NOMO-1 treated with DMSO at 0.1 percent for 48 hours (cell line): ENCODE results near the gene RRP1.

Experiments
- DNase-seq: peaks from one replicate; lab custom pipeline; 2025; ENCODE audit not compliant: unreplicated experiment; lab: John Stamatoyannopoulos, UW

RRP1 gene

DNA sequence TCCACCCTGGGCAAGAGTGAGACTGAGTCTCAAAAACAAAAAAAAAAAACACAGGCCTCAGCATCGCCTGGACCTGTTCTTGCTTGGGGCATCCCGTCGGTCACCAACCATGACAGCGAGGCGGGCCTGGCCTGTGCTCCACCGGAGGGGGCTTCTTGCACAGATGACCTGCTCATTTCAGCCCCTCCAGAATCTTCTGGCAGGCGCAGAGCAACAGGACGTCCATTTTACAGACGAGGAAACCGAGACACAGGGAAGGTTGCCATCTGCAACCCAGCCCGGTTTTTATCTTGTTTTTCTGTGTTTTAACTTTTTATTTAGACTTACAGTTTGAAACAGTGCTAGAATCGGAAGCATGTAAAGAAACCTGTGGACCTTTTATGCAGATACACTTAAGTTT lies 14.2 kb upstream of the RRP1 start:
- DNase-seq, result no peak

DNA sequence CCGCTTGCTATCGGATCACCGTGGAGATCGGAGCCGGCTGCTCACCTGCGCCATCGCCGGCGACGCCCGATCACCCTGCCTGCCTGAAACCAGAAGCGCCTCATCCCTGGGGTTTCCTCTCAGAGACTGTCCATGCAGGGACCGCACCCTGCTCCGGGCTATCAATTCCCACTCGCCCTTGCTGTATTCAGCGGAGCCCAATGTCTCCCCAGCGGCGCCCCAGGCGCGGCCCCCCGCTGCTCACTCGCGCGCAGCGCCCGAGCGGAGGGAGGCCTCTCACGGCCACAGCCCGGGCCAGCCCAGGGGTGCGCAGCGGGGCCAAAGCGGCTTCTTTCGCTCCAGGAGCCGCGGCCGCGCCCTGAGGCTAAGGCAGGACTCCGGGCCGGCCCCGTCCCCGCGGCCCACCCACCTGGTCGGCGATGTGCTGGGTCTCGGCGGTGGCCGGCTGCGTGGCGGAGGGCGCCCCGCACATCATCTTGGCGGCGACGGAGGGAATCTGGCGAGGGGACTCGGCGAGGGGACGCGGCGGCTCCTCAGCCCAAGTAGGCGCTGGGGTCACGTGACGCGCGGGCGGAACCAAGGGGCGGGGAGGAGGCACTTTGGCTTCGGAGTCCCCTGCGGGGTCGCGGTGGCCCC lies 13.5 kb upstream of the RRP1 start, which contains the start of gene CSTB:
CSTB (minus strand) TSS at position 514 of the 636 bp plus-strand sequence; CDS start at position 475, 39 bp downstream.
- peak; percentile 22 for DNase-seq

DNA sequence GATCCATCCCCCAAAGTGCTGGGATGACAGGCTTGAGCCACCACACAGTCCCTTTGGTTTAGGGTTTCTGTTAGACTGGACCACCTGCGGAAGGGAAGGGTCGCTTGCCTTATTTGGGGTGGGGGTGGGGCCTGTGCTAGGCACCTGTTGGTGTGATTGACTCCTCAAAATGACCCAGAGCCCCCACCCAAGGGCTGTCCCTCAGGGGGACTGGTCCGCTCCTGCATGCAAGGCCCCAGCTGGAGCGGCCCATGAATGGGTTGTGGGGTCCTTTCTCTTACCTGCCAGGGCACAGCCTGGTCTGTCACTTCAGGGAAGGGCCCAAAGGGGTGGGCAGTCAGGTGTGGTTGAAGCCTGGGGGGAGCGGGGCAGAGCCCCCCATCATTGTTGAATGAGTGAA lies 11.4 kb upstream of the RRP1 start:
- no peak for DNase-seq

DNA sequence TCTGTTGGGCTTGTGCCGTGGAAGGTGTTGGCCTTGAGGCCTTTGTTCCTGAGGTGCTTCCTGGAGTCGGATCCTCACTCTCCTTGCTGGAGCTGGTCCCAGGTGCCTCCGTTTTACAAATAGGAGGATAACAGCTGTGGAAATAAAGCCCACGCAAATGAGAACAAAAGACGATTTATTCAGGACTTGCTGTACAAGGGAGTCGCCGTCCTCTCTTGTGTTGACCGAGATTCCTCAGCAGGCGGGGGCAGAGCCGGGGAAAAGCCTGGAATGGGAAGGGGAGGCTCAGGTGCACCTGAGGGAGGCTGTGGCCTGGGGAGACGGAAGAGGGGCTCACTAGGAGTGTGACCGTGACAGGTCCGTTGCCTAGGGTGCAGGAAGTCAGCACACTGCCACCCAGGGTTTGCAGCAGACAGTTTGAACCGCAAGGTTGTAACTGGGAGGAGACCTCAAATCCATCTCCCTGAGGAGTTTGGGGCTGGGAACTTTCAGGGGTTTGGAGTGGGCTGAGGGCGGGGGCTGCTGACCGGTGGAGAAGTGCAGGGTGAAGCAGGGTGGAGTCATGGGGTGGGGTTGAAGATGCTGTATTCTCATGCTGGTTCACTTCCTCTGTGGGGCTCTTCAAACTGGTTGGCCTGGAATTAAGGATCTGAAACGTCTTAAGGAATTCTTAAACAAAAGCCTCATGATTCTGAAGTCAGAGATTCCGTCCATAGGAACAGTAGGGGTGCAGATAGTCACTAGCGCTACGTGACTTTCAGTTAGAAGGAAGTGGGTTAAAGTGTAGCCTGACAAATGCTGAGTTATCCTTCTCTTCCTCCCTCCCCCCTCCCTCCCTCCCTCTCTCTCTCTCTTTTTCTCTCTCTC lies 10.7 kb upstream of the RRP1 start:
- DNase-seq, result peak; percentile 23

DNA sequence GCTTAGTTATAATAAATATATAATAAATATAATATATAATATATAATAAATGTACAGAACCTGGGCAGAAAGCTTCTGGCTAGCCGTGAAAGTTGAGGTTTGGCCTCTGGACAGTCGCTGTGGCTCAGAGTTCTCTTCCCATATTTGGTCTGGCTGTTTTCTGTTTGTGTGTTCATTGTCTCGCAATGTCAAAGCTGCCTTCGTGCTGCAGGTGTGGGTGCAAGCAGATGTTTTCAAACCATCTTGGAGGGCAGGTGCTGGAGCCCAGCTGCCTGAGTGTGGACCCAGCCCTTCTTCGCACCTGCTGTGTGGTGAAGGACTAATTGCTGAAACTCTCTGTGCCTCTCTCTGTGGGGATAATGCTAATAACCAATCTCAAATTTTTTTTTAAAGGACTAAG lies 9.7 kb upstream of the RRP1 start:
- no peak for DNase-seq

DNA sequence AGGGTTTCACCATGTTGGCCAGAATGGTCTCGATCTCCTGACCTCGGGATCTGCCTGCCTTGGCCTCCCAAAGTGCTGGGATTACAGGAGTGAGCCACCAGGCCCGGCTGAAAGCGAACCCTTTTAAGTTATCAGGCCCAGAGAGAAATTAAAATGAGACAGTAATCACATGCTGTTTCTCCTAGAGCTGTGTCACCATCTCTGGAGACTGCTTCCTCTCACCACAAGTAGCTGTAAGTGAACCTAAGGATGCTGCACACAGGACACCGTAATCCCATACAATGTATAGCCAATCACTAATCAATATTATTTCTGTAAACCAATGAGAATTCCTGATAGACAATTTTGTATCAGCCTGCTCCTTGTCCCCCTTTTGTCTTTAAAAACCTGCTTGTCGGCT lies 7.5 kb upstream of the RRP1 start:
- no peak for DNase-seq

DNA sequence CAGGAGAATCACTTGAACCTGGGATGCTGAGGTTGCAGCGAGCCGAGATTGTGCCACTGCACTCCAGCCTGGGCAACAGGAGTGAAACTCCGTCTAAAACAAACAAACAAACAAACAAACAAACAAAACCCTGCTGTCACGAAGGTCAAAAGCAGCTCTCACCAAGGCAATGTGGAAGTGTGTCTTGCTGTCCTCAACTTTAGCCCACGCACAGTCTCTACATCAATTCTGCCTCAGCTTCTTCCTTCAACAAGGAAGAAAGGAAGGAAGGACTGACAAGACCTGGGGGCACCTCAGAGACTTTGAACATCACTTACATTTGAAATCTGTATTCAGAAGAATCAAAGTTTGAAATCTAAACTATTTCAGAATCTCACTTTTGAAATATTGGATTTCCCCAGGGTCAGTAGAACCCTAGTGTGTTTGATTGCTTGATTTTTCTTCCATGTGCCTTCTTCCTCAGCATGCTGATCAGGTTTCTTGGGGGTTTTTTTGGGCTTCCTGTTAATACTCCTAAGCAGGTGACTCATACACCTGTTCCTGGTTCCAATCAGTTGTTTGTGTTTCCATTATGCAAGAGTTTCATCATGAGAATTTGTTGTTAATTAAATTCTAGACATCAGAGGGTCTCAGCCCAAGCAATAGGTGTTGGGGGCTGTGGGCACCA lies 6.8 kb upstream of the RRP1 start:
- DNase-seq, result no peak

DNA sequence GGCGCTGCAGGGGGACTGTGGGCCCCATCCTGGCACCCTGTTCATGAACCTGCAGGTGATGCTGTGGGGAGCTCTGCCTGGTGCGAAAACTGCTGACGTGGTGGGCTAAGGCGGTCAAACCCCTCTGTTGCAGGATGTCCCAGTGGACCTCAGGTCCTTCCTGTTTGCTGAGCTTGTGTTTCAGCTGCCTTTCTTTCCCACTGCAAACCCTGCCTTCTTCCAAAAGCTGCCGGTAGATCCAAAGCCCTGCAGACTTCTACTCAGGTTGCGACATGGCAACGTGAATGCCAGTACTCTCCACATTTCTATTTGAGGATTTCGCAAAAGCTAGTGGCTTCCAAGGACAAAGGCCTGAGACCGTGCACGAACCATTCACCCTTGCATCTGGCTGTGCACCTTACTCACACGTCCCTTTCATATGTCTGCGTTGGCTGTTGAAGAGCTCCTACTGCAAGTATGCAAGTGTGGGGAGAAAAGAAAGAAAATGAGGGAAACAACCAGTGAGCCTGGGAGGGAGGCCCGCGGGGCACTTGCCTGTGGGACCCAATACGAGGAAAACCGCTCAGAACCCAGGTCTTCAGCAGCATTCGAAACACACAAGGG lies 6.2 kb upstream of the RRP1 start:
- no peak for DNase-seq

DNA sequence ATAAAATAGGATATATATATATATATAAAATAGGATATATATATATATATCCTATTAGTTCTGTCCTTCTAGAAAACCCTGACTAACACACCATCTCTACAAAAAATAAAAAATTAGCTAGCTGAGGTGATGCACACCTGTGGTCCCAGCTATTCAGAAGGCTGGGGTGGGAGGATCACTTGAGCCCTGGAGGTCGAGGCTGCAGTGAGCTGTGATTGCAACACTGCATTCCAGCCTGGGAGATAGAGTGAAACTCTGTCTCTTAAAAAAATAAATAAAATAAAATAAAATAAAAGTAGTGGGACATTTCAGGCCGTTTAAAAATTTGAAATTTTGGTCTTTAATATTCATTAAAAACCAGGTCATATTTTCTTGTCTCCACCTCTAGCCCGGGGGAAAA lies 4.2 kb upstream of the RRP1 start:
- DNase-seq, result no peak

DNA sequence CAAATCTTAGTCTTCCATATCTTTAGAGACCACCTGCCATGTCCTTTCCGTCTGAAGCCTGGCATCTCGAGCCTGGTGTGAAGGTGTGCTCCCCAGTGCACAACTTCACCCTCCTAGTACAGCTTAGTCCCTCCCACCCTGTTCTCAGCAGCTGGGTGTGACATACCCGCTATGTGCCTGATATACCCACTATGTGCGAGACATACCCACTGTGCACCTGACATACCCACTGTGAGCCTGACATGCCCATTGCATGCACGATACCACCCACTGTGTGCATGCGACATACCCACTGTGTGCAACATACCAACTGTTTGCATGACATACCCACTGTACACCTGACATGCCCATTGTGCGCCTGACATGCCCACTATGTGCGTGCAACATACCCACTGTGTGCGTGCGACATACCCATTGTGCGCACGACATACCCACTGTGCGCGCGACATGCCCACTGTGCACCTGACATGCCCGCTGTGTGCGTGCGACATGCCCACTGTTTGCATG lies 3.0 kb upstream of the RRP1 start:
- no peak for DNase-seq

DNA sequence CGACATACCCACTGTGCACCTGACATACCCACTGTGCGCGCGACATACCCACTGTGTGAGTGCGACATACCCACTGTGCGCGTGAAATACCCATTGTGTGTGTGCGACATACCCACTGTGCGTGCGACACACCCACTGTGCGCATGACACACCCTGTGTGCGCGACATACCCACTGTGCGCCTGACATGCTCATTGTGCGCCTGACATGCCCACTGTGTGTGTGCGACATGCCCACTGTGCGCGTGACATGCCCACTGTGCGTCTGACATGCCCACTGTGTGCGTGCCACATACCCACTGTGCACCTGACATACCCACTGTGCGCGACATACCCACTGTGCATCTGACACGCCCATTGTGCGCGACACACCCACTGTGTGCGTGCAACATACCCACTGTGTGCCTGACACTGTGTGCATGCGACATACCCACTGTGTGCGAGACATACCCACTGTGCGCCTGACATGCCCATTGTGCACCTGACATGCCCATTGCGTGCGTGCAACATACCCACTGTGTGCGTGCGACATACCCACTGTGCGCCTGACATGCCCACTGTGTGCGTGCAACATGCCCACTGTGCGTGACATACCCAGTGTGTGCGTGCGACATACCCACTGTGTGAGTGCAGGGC lies 2.5 kb upstream of the RRP1 start:
- no peak for DNase-seq

DNA sequence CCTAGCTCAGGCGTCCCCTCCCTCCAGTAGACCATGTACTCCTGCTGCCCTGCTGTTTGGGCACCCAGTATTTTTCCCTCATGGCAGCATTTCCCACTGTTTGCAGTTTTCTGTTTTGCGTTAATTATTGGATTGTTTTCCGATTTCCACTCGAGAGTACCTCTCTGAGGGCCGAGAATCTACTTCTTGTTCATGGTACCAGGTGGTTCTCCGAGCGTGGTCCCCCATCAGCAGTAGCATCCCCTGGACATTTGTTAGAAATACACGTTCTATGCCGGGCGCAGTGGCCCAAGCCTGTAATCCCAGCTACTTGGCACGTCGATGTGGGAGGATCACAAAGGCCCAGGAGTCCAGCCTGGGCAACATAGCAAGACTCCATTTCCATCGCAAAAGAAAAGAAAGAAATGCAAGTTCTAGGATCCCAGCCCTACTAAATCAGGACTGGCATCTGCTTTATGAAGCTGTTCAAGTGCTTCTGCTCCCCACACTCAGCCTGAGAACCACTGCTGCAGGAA lies 690 bp downstream of the RRP1 start:
- DNase-seq, result no peak

DNA sequence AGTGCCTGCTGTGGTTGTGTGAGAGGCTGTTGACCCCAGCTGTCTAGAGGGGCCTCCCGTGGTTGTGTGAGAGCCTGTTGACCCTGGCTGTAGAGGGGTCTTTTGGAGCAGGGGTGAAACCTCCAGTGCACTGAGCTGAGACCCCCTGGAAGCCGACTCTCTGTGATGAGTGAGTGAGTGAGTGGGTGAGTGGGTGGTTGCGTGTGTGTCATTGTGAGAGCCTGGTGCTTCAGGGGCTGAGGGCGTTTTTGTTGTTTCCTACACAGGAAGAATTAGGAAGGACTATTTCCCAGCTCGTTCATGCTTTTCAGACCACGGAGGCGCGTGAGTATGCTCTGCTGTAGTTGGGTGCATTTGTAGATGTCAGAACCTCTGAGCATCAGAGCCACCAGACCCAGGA lies 3.0 kb downstream of the RRP1 start:
- no peak for DNase-seq

DNA sequence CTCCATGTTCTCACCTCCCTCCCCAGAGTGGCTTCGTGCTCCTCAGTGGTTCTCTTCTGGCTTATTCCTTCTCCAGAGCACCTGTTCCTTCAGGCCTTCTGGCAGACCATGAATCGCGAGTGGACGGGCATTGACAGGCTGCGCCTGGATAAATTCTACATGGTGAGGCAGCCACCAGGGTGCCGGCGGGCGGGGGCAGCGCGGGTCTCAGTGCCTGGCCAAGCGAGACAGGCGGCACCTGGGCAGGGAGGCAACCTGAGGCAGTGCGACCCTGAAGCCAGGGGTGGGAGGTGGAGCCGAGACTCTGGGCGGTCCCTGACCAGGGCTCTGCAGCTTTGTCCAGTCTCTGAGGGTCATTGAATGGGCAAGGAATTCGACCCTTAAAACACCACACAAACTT lies 3.9 kb downstream of the RRP1 start:
- no peak for DNase-seq

DNA sequence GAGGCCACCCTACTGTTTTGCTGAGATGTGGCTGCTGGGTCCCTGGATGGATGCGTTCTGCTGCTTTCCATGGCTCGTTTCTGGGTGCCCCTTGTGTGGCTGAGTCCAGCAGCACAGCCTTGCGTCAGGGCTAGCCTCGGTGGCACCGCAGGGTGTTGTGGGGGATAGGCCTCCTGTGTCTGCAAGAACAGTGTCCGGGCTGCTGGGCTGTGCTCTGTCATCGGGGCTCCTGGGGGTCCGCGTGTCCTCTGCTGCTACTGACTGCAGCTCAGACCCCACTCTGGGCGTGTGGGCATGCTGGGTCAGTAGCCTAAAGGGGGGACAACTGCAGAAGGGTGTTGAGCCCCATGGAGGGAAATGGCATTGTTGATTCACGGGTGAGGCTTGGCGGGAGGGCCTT lies 4.9 kb downstream of the RRP1 start:
- no peak for DNase-seq

DNA sequence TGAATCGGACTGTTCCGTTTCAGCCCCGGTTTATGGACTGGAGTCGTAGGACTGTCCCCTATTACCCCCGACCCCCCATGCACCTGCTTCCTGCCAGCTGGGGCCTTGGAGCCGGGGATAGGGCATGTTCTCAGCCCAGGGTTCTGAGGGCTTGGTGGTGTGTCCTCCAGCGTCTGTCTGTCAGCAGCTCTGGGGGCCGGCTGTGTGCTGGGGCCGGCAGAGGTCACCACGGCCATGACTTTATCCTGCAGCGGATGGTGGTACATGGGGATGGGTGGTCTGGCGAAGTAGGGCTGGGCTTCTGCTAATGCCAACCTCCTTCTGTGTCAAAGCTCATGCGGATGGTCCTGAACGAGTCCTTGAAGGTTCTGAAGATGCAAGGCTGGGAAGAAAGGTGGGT lies 5.5 kb downstream of the RRP1 start:
- no peak for DNase-seq

DNA sequence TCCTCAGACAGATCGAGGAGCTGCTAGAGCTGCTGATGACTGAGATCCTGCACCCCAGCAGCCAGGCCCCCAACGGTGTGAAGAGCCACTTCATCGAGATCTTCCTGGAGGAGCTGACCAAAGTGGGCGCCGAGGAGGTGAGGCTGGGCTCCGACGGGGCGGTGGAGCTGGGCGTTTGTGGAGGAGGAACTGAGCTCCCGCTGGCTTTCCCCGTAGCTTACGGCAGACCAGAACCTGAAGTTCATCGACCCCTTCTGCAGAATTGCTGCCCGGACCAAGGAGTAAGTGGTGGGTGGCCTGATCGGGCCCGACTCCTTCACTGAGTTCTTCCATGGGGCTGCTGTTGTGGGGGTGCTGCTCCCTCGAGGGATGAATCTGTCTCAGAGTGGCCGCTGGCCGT lies 8.0 kb downstream of the RRP1 start:
- DNase-seq, result no peak

DNA sequence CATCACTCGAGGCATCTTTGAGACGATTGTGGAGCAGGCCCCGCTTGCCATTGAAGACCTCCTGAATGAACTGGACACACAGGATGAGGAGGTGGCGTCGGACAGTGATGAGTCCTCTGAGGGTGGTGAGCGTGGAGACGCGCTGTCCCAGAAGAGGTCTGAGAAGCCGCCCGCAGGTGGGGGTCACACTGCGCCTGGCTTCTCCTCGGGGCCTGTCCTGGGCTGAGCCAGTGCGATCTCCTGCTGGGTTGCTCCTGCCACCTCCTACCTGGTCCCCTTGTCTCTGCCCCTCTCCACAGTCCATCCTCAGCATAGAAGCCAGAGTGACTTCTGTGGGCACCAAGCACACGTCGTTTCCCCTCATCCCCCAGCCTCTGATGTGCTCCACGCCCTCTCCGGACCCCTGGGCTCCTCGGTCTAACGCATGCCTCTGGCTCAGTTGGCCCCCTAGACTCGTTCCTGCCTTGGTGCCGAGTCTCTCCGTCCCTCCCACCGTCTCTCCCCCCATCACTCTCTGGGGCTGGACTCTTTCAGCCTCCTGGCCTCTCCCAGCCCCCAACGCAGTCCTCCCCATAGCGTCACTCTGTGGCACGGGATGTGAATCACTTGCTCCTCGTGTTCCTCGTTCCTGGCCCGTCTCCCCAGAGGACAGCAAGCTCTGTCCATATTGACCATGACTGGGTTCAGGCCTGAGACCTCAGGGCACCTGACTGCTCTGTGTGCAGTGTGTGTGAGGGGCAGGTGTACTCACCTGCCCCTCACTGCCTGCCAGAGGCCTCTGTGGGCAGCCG lies 8.7 kb downstream of the RRP1 start:
- DNase-seq, result no peak

DNA sequence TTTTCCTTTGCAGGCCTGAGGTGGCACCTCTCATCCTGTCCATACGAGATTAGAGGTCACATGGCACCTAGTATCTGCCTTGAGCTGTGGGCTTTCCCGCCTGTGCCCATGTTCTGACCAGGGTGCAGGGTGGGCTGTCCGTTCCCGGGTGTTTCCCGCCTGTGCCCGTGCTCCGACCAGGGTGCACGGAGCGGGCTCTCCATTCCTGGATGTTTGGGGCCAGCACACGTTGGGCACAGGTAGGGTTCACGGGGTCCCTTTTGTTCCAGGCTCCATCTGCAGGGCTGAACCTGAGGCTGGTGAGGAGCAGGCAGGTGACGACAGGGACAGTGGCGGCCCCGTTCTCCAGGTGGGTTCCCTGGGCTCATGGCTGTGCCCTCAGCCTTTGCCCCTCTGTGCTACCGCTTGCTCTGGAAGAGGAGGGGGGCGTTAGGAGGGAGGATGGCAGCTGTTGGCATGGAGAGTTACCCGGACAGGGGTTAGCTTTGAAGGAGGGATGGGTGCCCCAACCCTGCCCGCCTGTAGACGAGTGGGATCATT lies 10.0 kb downstream of the RRP1 start:
- no peak for DNase-seq

DNA sequence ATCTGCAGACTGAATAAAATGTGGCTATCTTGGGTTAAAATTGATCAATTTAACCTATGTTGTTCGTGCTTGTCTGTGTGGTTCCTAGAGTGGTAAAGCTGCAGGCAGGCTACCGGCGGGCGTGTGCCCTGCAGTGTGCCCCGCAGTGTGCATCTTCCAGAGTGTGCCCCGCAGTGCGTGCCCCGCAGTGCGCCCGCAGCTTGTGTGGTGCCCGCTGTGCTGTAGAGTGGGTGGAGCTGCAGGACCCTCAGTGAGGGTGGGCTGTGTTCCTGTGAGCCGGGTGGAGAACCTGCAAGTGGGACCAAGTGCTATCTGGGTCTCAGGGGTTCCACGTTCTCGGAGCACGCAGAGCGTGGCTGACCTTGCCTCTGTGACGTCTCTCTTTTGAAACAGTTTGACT lies 10.7 kb downstream of the RRP1 start:
- DNase-seq, result no peak
